Adrenal gland (tissue), 5 donors: ENCODE measurements around the gene CCDC15.

Experiments
- POLR2A ChIP-seq, 2 donors: fragments of 450-650 bp; IDR thresholded peaks; one replicate each; pipeline ENCODE4 v1.6.1; 2017; ENCODE audit warnings: antibody characterized with exemption in 2 of 2, mild to moderate bottlenecking in 2 of 2, moderate library complexity in 1 of 2
- TF ChIP-seq, protein P1 (sequence below), 6 experiments: fragments of 450-650 bp in 4 of 6; fragments of 200-600 bp in 2 of 6; sonication (generic) in 1 of 6; IDR thresholded peaks; 1 replicate in 5 of 6; 2 replicates in 1 of 6; pipeline versions ENCODE4 v1.5.1 to v1.8.0; 2016 to 2021; ENCODE audit warnings: antibody characterized with exemption in 6 of 6, mild to moderate bottlenecking in 2 of 6, moderate library complexity in 1 of 6
- donor health status: DM: no; HTN: no; CAD: no.

DNA sequence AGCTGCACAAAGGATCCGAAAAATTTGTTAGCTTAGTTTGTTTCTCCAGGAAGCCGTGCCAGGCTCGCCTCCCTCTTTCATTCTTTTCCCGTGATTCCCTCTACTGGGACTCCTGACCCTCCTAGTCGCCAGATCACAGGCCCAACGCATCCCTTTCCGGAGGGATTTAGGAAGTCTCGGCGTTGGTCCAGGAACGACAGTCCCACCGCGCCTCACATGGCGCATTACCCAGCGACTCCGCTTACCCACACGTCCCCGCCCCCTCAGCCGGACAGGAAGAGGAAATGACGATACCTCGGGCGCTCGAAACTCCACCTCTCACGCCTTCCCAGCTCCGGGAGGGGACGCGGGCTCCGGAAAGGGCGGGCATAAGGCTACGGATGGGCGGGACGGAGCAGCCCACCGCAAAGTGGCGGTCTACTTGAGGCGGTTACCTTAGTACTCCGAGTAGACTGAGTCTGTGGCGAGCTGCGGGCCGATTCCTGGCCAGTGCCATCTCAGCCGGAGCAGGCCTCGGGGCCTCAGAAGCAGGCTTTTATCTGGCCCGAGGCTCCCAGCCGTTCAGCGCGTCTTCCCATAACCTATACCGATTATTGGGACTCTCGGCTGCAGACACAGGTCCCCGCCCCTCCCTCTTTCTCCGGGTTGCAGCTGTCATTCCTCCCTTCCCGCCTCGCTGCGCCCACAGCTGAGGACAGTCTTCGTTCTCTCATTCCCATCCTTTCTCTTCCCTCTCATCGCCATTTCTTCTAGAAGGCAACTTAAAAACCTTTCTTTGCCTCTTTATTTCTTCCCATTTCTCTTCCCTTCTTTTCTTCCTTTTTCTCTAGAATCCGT is at the start of gene CCDC15:
- peak; percentile 70 to 78 for TF ChIP-seq POLR2A (IDR thresholded peaks at IDR 0.05)
- TF ChIP-seq, protein P1, sequence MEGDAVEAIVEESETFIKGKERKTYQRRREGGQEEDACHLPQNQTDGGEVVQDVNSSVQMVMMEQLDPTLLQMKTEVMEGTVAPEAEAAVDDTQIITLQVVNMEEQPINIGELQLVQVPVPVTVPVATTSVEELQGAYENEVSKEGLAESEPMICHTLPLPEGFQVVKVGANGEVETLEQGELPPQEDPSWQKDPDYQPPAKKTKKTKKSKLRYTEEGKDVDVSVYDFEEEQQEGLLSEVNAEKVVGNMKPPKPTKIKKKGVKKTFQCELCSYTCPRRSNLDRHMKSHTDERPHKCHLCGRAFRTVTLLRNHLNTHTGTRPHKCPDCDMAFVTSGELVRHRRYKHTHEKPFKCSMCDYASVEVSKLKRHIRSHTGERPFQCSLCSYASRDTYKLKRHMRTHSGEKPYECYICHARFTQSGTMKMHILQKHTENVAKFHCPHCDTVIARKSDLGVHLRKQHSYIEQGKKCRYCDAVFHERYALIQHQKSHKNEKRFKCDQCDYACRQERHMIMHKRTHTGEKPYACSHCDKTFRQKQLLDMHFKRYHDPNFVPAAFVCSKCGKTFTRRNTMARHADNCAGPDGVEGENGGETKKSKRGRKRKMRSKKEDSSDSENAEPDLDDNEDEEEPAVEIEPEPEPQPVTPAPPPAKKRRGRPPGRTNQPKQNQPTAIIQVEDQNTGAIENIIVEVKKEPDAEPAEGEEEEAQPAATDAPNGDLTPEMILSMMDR (IDR thresholded peaks at IDR 0.05) = no peak
